NCI-H1417 treated with DMSO at 0.1 percent for 48 hours (cell line): ENCODE results near the gene PPP3CA.

Experiments used
- DNase-seq: peaks from one replicate; lab custom pipeline; 2025; lab: John Stamatoyannopoulos, UW

PPP3CA gene

GRCh38 chr4:101049549-101050001 lies 297.8 kb downstream of the PPP3CA start:
- DNase-seq: no peak

GRCh38 chr4:101044766-101045165 lies 302.6 kb downstream of the PPP3CA start:
- DNase-seq: no peak

DNA sequence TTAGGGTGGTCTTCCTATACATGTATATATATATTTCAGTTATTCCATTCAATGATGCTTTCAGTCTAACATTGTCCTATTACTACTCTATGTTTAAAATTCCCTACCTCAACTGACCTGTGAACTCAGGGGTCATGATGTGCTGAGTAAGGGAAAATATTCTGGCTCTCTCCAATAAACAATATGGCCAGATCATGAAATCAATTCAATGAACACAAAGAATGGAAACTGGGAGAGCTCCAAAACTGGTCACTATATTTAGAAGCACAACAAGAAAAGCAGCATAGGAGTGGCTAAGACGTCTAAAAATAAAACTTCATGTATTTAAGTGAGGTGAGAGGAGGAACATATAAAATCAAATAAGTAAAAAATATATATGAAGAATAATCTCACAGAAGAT lies 304.5 kb downstream of the PPP3CA start:
- no peak for DNase-seq

DNA sequence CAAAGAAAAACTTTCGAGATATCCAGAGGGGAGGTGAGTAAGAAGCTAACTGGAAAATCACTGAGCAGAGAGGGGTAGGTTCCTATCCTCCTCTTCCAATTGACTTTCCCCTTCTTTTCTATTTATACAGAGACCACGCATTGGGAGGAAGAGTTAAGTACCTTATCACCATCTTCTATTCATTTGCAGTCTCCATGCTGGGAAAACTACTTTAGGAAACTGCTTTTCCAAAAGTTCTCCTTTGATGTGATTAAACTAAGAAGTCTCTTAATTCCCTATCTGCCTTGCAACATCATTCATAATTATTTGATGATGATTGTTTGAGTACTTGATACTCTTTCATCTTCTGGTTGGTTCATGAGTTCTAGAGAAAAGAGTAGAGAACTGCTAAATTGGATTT lies 306.6 kb downstream of the PPP3CA start:
- DNase-seq: no peak

GRCh38 chr4:101039367-101039766 lies 308.0 kb downstream of the PPP3CA start:
- DNase-seq: no peak

DNA sequence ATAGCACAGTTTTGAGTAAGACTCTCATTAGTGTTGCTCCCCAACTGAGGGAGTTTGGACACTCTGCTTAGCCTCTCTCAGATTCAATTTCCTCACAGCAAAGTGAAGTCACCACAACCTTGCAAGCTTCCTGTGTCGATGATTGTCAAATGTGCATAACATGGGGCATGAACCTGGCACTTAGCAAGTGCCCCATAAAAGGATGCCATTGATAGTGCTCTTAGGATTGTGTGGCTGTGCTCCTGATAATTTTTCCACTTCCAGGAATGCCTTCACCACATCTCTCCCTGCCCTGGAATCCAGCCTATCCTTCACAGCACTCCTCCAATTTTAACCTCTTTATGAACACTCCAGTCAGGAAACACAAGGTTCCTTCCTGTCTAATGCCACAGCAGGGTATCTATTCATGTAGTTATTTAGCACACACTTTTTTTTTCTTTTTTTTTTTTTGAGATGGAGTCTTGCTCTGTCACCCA lies 309.4 kb downstream of the PPP3CA start:
- DNase-seq: no peak

DNA sequence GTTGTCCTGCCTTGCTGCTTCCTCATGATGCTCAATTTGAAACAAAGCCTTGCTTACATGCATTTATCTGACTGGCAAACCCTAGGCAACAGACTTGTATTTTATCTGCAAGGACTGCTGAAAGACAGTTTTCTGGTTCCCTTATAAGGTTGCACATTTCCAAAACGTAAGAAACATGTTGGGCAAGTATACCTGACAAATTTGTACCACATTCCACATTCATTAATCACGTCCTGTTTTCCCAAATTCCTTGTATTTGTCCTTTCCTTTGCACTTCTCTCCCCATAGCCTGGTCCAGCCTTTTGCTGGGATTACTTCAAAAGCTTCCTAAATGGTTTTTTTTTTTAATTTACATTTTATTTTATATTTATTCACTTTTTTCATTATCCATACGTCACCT lies 310.1 kb downstream of the PPP3CA start:
- no peak for DNase-seq

DNA sequence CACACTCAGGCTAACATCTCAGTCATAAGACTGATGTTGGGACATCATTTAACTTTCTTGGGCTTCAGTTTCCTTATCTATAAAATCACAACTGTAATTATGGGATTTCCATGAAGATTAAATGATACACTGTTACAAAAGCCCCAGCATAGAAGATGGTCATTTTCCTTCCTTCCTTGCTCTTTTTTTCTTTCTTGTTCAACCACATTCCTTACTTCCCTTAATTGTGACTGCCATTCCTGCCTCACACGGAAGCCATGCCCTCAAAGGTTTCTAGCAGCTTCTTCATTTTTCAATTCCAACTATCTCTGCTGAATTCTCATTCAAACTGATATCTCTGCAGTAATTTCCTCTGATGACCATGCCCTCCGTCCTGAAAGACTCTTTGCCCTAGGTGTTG lies 311.8 kb downstream of the PPP3CA start:
- DNase-seq: no peak

DNA sequence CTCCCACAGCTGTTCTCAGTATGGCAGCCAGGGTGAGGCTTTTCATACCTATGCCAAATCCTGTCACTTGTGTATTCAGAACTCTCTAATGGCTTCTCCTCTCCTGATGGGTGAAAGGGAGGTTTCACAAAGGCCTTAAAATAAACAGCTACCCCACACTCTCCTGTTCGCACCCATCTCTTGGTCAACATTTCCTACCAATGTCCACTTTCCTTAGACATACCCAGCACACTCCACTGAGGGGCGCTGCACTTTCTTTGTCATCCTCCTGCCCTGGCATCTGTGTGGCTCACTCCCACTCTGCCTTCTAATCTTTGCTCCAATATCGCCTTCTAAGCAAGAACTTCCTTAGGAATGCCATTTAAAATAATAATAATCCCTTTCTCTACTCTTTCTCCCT lies 313.3 kb downstream of the PPP3CA start:
- DNase-seq: no peak

- no peak for DNase-seq
These were observed 314.8 kb downstream of the PPP3CA start for GRCh38 chr4:101032541-101032940.

DNA sequence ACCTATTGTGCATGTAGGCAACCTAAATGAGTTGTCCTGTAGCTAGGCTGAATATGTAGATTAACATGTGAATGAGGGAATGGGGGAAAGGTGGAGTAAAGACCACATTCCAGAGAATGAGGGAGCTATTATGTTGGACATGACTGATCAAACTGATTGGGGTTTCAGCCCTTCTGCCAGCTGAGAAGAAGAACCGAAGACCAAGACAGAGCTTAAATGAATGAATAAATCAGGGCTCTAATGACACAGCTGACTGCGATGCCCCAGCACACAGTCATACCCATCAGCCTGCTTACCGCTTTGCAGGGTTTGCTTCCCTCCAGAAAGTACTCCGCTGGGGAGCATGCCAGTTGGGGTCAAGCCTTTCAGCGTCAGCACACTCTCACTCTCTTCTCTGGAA lies 315.4 kb downstream of the PPP3CA start:
- DNase-seq: no peak

- no peak for DNase-seq
These were observed 318.4 kb downstream of the PPP3CA start for GRCh38 chr4:101028886-101029285.

GRCh38 chr4:101027721-101028120 lies 319.6 kb downstream of the PPP3CA start:
- no peak for DNase-seq

DNA sequence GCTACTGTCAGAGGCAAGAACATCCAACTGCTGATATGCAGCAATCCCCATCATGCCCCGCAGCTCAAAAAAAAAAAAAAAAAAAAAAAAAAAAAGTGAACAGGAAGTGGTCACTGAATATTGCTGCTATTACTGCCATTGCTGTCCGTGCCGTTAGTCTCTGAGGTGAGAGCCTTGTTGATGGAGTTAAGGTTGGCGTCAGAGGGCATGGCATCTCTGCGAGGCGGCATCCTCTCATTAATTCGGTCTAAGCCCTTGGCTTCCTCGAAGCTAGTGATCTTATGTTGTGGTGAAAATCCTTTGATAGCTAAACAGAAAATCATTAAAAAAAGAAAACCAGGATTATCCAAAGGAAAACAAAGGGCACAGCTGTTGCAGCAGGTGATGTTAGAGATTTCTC lies 321.6 kb downstream of the PPP3CA start:
- DNase-seq: no peak

DNA sequence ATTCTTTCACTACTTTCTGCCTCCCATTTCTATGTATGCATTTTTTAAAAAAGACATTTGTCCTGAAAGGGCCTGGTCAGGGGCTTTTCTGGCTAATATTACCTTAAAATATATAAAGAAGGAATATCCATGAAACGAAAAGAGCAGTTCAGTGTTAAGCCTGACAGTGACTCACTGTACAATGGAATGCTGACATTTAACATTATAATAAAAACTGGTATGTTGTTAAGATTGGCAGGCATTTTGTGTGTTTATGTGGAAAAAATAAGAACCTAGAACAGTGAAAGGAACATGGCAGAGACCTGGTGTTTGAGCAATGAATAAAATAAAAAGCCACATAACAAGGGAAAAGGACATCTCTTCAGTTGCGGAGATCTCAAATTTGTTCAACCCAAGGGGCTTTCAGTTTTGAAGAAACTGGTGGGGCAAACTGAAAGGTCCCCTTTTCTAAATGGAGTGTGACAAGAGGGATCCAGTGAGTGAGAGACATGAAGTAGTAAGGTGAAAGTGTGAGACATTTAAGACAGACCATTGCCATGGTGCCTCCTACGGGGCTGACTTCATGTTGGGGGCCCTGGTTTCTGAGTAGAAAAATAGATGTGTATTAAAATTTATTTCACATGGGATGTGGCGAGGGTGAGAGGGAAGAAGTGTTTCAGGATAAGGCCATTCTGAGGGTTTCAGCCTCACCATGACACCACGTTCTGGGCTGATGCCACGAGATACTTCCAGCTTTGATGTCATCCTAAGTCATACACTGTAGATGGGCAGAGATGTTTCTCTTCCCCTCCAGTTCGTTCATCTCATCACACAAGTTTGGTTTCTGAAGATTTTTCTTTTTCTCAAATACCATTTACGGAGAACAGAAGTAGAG lies 324.9 kb downstream of the PPP3CA start:
- no peak for DNase-seq

GRCh38 chr4:101020956-101021355 lies 326.4 kb downstream of the PPP3CA start:
- DNase-seq: no peak

- no peak for DNase-seq
These were observed 327.4 kb downstream of the PPP3CA start for GRCh38 chr4:101019941-101020401.

DNA sequence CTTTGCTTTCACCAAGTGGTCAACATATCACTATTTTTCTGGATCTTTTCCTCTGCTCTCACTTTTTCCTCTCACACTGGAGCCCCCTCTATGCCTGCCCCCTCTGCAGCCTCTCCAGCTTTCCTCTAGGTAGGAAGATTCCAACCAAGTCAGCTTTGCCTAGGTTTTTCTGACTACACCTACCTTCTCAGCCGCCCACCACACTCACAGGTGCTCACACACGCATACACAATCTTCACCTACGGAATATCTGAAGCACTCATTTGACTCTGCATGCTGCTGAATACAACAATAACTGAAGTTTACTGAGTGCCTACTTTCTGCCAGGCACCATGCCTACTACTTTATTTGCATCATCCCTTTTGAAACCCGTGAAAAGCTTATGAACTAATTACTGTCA lies 328.0 kb downstream of the PPP3CA start:
- DNase-seq: no peak

DNA sequence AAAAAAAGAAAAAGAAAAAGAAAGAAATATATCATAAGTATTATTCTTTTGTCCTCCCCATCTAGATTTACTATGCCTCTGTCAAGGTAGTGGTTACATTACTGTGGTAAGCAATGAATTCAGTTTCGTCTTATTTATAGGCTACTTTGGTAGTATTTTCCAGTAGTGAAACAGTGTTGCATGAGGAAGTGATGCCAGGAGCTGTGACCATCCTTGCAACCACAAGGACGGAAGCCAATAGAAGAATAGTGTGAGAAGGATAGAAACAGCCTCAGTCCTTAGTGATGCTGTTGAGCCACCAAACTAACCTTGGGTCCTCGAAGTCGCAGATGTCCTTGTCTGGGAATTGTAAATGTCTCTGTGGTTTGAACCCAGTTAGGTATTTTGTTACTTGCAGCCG lies 328.5 kb downstream of the PPP3CA start:
- no peak for DNase-seq

DNA sequence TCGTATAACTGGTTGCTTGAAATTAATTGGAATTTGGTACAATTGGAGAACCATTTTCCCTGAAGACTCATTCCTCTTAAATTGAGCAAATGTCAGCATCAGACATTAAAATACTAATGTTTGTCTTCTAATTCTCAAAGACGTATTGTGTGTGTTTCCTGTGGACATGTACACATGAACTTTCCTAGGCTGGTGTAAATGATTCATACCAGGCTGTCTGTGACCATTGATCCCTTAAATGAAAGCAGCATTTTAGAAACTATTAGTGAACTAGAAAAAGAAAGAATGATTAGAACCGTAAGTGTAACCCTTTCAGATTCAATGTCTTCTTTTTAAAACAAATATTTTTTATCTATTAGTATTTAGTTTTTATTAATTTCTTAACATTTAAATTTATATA lies 332.9 kb downstream of the PPP3CA start:
- DNase-seq: no peak

DNA sequence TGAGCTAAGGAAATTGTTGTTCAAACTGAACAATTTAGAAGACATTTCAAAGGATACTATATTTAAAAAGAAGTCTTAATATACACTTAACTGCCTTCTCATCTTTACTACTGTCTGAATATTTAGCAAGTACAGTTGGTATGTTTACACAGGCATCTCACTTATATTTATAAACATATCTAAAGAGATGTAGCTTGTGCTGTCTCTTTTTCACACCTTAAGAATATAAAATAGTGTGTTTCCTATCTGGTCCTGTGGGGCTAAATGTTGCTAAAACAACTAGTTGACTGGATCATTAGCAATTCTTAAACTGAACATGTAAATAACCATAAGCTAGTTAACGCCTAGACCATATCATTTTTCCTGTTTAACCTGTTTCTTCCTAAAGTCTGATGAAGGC lies 336.3 kb downstream of the PPP3CA start:
- DNase-seq: no peak

DNA sequence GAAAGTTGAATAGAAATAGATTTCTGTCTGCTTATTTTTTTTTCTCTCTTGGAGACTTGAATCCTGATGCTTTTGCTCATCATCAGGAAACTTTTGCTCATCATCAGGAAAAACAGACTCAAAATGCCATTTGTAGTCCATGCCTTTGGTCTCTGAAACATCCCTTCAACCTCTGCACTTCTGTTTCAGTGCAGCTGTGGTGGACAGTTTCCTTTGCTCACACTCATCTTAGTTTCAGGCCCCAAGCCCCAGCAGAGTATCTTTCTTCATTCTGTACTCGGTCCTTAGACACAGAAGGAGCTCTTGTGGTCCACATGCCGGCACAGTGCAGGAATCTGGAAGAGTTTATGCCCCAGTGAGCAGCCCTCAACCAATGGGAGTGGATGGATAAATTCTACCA lies 337.9 kb downstream of the PPP3CA start:
- DNase-seq: no peak

DNA sequence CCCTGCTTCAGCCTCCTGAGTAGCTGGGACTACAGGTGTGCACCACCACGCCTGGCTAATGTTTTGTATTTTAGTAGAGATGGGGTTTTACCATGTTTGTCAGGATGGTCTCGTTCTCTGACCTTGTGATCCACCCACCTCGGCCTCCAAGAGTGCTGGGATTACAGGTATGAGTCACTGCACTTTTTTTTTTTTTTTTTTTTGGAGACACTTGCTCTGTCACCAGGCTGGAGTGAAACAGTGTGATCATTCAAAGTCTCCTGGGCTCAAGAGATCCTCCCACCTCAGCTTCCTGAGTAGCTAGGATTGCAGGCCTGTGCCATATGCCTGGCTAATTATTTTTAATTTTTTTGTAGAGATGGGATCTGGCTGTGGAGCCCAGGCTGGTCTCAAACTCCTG lies 338.8 kb downstream of the PPP3CA start:
- no peak for DNase-seq

DNA sequence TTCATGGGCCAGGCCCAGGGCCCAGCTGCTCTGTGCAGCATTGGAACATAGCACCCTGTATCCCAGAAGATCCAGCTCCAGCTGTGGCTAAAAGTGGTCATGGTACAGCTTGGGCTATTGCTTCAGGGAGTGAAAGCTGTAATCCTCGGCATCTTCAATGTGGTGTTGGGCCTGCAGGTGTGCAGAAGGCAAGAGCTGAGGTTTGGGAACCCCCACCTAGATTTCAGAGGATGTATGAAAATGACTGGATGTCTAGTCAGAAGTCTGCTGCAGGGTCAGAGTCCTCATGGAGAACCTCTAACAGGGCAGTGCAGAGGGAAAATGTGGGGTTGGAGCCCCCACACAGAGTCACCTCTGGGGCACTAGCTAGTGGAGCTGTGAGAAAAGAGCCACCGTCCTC lies 341.7 kb downstream of the PPP3CA start:
- DNase-seq: no peak
